HPDE6-E6E7 (cell line): ENCODE data around the gene BAHCC1.

Source experiments
- DNase-seq: peaks from one replicate; pipeline ENCODE4 v3.0.0; 2011; ENCODE audit warnings: missing footprints; ENCODE audit errors: extremely low spot score

Gene BAHCC1

DNA sequence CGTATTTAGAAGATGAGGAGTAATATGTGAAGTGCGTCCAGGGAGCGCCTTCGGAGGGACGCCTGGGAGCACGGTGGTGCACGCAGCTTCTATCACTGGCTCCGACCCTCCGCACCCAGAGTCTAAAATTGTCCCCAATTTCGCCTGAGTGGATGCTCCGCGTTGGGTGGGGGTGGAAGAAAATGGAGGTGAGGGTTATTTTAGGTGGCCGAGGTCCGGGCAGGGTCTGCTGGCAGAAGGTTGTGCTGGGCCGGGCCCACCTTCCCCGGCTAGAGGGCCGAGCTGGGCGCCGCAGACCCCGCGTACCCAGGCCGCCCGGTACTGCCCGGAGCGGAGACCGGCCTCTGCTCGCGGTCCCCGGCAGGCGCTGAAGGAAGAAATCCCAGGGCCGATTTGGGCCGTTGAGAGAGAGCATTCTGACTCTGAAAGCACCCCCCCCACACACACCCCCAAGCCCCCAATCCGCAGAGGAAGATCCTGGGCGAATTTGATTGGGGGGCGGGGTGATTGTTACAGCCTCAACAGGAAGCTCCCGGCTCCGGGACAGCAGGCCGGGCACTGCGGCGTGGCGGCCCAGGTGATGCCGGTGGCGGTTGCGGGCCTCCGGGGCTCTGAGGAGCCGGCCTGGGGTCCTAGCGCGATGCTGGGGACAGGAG lies 3.0 kb downstream of the BAHCC1 start:
- no peak for DNase-seq

DNA sequence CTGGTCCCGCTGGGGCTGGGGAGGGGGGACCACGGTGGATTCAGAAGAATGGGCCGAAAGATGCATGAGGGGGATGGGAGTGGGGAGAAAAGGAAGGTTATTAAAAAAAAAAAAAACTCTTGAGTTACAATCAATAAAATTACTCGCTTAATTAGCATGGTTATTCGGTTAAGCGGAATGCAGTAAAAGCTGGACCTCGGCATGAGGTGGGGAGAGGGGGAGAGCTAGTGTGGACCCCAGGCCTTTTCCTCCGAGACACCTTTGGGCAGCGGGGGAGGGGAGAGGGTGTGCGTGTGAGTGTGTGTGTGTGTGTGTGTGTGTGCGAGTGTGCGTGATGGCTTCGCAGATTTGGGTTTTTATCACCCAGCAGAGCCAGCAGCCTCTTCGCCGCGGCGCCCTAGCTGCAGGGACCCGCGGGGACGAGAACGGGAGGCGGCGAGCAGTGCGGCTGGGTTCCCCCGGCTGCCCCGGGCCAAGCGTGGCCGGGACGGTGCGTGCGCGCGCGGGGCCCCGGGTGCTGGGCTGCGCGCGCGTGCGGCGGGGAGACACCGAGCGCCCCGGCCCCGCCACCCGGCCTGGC lies 3.7 kb downstream of the BAHCC1 start:
- DNase-seq: no peak

DNA sequence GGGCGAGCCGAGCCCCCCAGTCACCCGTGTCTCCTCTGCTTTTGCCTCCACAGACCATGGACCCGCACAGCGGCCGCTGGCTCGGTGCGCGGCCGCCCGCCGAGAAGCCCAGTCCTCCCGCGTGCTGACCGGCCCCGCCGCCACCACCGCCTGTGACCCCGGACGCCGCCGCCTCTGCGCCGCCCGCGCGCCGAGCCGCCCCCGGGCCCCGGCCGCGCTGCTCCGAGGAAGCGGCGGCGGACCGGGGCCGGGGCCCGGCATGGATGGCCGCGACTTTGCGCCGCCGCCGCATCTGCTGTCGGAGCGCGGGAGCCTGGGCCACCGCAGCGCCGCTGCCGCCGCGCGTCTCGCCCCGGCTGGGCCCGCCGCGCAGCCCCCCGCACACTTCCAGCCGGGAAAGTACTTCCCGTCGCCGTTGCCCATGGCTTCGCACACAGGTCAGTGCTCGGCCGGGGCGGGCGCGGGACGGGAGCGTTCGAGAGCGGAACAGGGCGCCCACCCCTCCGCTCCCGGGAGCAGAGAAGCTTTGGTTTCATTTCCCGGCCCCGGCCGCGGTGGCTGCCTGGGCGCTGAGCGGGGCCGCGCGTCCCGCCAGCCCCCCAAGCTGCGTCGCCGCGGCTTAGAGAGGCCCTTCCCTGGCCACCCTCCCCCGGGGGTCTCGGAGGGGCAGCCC lies 4.4 kb downstream of the BAHCC1 start:
- no peak for DNase-seq

DNA sequence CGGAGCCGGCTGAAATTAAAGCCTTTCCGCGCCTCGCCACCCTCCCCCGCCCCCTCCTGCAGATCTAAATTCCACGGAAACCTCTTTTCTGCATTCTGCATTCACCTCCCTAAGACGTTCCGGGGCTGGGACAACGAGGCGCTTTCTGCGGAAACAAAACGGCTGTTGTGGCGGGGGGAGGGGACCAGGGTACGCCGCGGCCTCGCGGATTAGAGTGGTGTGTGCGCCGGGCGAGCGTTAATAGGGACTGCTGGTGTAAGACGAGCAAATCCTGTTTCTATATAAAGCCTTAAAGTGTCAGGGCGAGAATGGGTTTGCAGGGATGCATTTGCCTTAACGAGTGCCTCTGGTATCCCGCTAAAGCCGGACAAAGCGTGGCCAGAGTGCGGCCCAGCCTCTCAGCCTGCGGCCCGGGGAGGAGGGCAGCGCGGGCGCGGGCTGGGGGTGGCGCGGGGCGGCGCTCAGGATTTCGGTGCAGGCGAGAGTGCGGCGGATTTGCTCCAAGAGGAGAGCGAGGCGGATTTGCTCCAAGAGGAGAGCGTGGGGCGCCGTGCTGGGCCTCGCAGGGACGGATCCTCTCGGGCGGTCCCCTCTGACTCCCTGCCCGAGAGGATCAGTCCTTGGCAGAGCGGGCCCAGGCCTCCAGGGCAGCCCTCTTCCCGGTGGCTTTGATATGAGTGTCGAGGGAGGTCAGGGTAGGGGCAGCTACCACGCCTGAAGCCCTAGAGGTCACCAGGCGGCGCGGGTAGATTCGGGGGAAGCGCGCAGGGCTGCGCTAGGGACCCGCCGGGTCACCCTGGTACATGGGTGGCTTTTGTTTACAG lies 5.1 kb downstream of the BAHCC1 start:
- no peak for DNase-seq

DNA sequence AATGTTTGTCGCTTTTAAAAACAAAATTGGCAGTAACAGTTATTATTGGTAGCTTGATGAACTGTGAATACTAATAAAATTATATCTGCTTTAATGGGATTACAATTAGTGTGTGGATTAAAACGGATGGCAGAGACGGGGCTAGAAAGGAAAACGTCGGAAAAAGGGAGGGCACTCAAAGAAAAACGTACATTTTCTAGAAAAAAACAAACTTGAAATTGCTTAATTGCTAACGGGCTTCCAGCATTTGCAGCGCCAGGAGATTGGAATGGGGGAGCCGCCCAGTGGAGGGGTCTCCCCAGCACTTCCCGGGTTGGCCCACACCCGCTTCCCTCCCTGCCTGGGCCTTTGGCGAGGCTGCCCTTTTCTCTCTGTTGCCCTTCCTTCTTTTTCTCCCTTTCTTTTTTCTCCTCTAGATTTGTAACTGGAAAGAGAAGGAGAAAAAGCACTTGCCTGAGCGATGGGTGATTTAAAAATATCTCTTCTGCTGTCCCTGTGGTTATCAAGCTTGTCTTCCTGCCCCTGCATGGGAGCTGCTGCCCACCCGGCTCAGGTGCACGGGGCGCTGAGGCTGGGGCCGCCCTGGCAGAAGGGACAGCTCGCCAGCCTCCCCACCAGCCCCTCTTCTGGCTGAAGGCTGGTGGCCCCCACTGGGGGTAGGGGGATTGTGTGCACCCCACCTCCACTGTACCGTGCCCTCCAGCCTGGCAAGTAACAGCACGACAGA lies 5.9 kb downstream of the BAHCC1 start:
- no peak for DNase-seq

DNA sequence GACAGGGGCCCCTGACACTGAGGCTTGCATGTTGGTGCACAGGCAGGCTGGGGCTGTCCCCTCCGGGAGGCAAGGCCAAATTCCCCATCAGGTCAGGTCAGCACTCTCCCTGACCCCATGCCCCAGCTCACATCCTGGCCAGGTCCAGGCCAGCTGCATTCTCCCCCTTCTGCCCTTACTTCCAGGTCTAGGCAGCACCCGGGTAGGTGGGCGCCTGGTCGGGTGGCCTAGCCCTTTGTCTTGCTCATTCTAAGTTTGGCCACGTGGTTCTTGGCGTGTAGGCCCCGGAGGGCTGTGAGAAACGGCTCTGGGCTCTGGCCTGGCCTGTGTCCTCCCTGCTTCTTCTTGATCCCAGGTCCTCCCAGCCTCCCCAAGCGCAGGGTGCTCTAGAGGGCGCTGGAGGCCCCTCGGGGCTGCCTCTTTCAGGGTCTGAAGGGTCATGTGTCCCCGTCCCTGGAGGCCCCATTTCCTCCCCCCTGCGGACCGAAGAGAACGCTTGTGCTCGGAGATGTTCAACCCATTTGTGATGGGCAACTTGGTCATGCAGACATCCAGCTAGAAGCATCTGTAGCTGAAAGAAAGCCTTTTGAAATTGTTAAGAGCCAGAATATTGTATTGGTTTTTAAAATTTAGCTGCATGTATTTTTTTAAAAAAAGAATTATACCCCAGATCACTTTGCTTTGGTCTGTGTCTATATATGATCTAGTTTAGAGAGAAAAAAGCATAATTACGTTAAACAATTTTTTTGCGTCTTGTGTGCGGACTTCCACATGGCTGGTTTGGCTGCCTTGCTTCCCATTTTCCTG lies 6.7 kb downstream of the BAHCC1 start:
- no peak for DNase-seq

DNA sequence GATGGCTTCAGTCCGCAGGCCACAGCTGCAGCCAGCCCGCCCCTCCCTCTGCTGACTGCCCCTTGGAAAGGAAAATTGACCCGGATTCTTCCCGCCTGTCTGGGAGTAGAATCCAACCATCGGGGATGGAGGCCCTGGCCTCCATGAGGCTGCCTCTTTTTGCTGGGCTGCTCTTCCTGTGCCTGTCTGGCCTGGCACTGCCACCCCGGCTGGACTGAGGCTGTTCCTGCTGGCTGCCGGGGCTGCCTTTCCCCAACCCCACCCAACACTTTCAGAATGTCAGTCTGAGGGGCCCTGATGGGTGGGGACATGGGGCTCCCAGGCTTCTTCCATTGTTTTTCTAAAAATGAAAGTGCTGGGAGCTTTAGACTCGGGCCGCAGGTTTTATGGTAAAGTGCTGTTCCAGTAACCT lies 7.3 kb downstream of the BAHCC1 start:
- no peak for DNase-seq

DNA sequence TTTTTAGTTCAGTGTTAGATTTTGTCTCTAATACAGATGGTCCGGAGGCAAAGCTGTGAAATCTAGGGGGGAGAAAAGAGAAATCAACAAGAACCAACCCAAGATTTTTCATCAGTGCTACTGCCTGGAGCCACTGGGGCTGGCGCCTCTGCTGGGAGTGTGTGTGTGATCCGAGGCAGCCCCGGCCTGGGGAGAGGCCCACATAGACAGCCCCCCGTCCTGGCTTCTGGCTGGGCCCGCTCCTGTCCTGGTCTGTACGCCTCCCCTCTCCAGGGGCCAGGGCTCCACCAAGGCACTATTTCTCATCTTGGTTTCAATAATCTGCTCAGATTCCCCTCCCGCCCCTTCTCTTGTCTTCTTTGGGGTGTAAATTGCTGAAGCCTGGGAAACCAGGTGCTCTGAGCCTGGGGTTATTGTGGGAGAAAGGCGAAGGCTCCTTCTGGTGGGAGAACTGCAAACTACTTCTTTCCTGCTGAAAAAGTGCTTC lies 7.8 kb downstream of the BAHCC1 start:
- no peak for DNase-seq

DNA sequence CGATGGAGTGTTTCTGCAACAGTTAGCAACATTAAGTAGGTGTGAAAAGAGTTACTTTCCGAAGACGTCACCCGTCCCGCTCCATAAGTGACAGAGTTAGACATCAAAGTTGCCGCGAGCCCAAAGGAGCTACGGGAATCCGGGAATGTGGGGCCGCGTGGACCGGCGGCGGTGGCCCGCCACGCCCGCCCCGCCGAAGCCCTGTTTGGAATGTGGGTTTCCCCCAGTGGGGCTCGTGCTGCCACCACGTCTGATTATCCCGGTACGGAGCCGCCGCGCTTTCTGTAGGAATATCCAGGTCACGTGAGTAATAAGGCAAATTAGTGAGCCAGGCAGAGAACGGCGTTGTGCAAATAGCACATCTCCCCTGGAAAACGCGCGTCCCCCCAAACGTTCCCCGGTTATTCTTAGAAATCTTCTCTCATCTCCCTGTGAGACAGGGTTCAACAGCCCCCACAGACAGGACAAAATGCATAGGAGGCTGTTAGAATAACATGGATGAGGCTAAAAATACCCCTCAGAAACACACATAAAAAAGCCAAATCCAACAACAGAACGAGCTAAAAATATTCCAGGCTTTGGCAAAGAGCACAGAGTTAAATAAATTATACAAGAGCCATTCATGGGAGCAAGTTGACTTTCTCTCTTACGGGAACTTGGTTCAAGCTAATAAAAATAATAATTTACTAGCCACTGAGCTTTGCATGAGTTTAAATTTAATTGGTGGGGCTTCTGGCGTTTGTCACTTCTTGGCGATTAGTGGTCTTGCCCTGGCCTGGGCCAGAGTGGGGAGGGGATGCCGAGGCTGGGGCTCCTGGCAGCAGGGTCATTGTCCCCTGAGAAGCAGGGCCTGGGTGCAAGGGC lies 8.6 kb downstream of the BAHCC1 start:
- no peak for DNase-seq

DNA sequence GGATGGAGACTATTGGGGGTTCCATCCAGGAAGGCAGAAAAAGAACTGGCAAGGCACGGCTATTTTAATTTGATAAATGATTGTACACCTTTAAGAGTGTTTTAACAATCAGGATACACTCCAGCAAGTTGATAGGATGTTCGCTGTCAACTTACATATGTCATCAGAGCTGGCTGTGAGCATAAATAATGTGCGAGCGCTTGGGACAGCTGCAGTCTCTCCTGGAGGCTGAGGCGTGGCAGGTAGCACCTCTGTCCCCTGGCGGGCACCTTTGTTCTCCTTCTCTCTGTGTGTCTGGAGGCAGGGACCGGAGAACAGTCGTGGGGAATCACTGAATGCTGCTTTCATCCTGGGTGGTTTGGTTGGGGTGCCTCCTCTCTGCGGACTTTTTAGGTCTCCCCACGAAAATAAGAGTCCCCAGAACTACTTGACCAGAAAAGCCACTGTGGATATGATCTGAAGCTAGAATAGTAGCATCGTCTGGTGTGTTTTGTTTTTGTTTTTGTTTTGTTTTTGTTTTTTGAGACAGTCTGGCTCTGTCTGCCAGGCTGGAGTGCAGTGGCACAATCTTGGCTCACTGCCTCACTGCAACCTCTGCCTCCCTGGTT lies 9.4 kb downstream of the BAHCC1 start:
- no peak for DNase-seq

DNA sequence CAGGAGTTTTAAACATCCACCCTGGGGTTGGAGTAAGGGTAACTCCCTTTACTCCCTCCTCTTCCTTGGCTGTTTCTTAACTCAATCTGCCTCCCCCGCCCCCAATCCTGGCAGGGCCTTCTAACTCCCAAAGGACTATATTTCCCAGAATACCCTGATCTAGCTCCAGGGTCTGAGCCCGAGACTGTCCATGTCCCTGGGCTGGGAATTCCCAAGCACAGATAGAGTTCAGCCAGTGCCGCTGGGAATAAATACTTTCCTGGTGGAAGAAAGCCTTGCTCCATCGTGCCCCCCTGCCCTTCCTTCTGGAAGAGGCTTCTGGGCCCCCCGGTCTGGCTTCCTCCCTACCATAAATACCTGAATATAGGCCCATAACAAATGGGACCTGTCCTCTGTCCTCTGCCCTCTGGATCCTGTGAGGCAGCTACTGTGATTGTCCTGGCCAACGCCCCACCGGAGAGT lies 10.2 kb downstream of the BAHCC1 start:
- no peak for DNase-seq

DNA sequence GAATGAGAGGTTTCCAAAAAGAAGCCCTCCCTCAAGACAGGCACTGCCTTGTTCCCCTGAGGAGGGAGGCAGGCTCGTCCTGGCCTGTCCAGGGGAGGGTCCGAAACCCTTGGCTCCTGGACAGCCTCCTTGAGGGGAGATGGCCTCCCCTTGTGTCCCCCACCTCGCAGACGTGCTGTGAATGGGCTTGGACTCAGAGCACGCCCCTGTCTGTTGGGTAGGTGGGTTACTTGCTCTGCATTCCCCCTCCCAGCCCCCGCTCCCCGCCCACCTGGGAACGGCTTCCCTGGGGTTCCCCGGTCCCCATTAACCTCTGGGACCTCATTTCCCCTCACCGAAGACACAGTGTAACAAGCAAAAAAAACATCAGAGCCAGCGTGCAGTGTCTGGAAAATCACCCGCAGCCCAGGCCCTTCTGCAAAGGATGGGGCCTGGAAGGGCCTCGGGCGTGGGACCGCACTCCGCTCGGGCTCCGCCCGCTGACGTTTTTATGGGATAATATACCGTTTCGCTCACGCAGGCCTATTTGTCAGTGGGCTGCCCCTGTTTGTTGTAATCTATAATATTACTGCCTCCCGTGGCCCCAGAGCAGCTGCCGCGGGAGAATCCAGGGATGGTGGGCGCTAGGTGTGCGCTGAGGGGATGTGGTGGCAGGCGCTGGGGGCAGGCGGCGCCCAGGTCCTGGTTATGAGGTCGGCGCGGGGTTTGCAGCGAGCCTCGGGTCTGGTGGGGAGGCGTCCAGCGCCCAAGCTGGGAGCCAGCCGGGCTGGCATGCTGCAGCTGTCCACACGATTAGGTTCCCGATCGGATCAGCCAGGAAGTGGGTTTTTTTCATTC lies 11.1 kb downstream of the BAHCC1 start:
- no peak for DNase-seq

DNA sequence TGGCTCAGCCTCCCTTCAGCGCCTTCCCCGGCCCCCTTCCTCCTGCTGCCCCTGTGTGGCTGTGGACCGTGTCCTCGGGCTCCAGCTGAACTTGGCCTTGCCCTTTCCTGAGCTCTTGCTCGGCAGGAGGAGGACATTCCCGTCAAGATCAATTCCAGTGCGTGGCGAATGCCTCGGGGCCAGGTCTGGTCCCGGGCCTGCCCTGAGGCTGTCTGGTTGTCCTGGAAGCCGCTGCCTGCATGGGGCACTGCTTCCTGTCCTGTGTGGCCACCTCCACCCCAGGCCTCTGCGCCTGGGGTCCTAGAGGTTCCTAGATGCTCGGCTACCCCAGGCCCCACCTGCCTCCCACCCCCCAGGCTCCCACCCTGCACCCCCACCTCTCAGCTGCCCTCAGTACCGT lies 12.8 kb downstream of the BAHCC1 start:
- no peak for DNase-seq

DNA sequence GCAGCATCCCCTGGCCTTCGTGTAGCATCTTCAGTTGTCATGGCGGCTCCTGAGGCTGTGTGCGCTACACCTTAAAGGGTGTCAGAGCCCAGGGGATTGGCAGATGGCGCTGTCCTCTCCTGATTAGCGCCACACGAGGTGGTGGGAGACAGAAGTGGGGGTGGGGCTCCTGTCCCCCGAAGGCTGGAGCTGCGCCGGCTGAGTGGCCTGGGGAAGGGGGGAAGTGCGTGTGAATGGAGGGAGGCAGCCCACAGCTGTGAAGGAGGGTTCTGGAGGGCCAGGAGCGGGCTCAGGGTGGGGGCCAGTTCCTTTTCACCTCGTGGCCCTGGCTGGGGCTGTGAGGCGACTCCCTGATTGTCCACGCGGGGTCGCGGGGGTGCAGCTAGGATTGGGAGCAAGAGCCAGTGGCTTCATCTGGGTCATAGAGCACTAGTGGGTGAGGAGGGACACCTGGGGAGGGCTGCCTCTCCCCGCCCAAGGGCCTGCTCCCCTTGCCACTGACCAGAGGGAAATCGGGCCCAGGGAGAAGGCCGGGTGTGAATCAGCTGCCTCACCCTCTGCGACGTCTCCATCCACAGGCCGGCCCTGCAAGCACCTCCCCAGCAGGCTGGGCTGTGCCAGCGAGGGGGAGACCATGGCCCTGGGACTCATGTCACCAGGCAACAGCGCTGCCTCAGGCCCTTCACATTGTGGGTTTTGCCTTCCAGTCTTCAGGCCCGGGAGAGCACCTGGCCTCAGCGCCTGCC lies 14.1 kb downstream of the BAHCC1 start:
- no peak for DNase-seq

DNA sequence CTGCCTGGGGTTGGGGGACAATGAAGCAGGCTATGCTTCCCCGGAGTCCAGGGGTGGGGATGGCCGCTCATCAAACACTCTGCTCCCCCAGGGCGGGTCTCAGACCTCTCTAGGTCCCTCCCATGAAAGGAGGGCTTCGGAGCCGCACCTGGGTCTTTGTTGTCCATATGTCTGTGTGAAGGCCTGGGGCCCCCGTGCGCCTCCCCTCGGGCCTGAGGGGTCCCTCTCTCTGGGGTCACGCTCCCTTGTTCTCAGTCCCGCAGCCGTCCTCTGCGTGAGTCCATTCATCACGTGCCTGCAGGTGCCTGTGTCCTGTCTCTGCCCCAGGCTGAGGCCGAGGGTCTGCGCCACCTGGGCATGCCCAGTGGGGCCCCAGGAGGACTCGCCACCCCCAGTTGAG lies 15.6 kb downstream of the BAHCC1 start:
- DNase-seq: no peak

DNA sequence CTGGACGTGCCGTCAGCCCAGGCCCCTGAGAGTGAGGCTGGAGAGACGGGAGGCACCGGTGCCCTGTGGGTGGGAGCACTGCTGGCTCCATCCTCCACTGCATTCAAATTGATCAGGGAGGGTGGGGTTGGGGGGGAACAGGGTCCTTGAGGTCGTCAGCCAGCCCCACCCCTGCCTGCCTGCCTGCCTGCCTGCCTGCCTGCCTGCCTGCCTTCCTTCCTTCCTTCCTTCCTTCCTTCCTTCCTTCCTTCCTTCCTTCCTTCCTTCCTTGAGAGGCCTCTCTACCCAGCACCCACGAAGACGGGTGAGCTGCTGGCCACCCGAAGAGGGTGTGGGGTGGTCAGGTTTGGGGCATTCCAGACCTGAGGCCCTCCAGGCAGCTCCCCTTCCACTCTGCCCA lies 16.0 kb downstream of the BAHCC1 start:
- DNase-seq: no peak

DNA sequence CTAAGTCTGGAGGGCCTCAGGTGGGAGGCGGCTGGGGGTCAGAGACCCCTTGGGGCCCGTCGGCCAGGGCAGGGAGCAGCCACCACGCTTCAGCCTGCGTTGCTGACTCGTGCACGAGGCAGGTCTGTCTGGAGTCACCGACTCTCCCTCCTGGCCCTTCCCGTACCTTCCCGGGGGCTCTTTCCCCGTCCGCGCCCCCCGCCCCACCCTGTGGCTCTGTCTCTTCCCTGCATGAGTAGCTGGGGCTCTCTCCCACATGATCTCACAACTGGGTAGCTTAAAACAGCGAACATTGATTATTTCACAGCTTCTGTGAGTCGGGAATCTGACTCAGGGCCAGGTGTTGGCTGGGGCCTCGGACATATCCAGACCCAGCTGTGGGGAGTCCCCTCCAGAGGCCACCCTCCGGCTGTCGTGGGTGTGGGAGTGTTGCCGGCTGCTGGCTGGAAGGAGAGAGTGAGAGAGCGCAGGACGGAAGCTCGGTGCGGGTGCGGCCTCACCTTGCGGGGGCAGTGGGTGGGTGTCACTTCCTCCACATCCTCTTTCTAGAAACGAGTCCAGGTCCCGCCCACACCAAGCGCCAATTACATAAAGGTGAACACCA lies 17.3 kb downstream of the BAHCC1 start:
- no peak for DNase-seq
